HG03064 (cell line): Measurements from ENCODE around the gene KCTD5.

ENCODE experiments used
- ATAC-seq: cut with Tn5 transposase; IDR thresholded peaks from one replicate; pipeline ENCODE4 v1.9.1; 2021; ENCODE audit warnings: low read depth; ENCODE audit not compliant: unreplicated experiment

The KCTD5 gene

DNA sequence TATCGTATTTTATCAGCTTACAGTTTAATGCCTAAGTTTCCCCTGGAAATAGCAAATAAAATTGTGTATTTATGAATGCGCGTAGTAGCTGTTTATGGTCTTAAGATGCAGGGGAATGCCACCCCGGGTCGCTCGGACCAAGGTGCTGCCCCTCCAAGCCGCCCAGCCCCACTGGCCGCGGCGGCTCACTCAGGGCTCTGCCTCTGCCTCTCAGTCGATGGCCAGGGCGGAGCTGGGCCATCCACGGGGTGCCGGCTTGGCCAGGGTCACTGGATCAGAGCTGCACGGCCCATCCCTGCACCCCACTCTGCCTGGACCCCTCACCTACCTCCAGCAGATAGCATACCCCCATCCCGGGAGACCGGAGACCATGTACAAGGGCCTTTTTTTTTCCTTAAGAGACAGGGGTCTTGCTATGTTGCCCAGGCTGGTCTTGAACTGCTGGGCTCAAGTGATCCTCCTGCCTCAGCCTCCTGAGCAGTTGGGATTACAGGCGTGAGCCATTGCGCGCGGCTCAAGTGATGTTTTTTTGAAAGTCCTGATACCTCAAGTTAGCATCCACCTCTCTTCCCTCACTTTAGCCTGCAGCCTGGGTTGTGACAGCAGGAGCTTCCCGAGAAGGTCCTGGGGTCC is 26.7 kb downstream of the KCTD5 start:
- no peak for ATAC-seq

DNA sequence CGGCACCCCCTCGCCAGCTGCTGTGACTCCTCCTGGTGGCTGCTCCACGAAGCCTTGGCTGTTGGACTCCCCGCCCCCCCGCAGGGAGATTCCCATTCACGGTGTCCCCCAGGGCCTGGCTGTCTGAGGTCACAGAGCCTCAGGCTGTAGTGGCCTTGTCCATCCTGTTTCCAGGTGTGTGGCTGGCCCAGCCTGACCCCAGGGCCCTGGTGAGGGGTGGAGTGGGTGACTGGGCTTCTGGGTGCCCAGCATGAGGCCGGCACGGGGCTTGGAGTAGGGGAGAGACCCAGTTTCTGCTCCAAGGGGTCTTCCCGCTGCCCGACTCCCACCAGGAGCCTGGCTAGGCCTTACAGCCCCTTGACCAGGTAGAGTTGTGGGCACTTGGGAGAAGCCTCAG is 27.3 kb downstream of the KCTD5 start:
- no peak for ATAC-seq

DNA sequence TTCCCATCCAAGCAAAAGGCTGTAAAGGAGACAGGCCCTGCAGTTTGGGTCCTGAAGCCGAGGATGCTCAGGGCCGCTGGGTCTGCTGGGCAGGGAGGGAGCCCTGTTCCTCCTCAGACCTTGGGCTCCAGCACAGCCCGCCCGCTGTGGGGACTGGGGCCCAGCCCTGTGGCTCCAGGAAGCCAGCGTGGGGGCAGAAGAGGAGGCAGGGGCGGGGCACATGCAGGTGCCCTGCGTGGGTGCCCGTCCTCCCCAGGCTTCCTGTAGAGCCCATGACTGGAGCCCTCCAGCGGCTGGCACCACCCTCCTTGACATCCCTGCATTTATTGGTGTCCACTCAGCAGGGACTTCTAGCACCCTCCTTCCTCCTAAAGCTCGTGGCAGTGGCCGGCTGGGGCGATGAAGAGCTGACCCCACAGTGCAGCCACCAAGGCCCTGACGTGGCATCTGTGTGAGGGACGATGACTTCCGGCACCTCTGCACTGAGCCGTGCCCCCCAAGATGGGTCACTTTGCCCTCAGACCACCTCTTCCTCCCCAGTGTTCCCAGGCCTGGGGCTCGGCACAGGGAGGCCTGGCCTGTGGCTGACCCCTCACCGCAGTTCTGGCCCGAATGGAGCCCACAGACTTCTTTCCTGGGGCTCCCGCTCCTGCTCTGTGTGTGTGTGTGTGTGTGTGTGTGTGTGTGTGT is 27.8 kb downstream of the KCTD5 start:
- no peak for ATAC-seq

DNA sequence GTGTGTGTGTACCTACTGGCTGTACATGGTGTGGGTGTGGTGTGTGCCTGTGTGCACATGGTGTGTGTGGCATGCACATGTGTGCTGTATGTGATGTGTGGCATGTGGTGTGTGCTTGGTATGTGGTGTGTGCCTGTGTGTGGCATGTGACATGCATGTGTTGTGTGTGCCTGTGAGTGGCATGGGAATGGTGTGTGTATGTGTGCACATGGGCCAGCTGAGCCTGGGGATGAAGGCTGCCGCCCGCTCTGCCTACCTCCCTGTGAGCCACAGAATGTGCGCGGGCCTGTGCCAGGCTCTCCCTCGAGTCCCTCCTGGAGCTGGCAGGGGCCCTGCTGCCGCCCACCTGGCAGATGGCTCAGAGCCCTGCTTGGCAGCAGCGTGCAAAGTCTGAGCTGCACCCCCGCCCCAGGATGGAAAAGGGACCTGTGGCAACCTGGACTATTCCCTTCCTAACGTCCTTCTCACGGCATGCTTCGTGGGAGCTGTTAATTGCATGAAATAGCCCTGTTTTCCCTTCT is 28.4 kb downstream of the KCTD5 start:
- ATAC-seq, result no peak

DNA sequence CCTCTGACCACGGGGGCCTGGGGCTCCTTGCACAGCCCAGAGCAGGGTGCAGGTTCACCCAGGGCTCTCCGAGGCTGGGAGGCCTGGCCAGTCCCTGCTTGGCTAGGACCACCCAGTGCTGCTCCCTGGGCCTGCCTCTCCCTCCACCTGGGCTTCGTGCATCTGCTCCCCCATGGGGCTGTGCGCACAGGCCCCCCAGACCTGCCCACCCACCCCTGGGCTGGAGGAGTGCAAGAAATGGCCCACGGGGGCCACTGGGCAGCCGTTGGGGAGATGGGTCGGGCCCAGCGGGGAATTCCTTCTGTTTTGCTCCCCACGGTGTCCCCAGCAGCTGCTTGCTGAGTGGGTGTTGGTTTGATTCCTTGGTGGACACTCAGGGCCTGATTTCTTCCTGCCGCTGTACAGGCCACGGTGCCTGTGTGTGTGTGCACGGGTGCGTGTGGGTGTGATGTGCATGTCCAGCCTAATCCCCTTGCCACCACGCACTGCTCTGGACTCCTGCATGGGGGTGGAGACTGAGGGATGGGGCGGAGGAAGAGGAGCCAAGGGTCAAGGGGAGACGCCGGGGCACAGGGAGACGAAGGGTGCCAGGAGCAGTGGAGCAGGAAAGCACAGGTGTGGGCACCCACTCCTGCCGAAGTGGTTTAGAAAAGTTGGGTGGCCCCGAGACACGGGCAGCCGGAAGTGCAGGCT is 29.2 kb downstream of the KCTD5 start:
- no peak for ATAC-seq

DNA sequence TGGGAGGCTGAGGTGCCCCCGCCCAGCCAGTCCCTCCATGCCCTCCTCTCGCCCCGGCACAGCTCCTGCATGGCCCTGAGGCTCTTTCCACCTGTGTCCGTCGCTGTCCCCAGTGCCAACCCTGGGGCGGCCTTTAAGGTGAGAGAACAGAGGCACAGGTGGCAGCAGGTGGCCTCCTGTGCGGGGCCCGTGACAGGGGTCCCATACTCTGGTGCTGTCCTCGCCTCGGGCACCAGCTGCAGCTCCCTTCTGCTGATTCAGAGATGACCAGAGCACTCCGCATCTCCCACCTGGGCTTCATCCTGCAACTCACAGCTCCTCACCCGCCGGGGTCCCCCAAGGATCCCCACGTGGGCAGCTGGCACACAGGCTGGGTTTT is 29.7 kb downstream of the KCTD5 start:
- ATAC-seq, result no peak

DNA sequence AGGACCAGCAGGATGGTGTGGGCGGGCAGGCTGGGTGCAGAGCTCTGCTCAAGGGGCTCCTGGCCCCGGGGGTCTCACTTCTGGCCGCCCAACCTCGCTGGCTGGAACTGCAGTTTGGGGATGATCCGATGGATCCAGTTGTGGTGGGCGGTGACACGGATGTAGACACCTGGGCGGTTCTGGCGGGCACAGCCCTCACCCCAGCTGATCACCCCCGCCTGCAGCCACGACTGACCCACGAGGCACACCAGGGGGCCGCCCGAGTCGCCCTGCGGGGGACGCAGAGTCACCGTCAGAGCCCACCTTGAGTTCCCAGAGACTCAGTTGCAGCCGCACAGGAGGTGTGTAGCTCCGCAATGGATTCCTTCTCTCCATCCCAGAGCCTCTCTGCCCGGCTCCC is 30.2 kb downstream of the KCTD5 start:
- no peak for ATAC-seq

DNA sequence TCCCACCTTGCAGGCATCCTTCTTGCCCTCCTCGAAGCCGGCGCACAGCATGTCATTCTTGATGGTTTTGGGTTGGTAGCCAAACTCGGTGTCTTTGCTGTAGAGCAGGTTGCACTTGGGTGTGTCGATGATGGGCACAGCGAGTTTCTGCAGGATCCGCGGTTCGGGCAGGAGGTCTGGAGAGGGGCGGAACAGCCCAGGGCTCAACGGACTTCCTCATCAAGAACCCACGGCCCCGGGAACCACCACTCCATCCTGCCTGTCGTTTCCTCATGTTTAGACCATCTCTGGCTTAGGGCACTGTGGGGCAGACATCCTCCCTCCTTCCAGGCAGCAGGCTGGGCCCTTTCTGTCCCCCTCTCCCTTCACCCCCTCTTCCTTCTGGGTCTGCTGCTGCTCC is 31.2 kb downstream of the KCTD5 start:
- ATAC-seq, result no peak

DNA sequence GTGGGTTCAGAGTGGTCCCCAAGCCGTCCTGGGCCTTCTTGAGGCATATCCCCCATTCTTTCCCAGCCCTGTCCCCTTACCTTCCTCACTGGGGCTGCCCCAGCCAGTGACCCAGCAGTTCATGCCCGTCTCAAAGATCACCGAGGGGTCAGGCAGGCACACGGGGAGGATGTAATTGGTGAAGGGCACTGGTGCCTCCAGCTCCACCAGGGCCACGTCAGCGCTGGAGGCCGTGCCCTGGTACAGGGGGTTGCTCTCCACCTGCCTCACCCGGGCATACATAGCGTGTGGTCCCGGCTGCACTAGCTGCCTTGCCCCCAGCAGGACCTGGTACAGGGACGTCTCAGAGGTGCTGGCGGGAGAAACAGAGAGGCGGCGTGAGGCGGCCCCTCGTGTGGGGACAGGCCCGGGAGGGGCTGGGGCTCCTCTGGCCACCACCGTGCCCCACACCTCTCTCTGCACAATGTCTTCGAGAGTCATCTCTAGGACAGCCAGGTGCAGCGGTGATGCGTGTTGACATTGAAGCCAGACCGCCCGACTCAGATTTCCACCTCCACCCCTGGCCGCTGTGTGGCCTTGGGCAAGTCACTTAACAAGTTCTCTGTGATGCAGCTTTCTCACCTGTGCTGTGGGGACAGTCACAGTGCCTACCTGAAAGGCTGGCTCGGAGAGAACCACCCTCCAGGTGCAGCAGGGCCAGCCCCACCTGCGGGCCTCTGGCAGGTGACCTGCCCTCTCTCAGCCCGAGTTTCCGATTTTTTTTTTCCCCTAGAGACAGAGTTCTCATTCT is 31.9 kb downstream of the KCTD5 start:
- no peak for ATAC-seq

DNA sequence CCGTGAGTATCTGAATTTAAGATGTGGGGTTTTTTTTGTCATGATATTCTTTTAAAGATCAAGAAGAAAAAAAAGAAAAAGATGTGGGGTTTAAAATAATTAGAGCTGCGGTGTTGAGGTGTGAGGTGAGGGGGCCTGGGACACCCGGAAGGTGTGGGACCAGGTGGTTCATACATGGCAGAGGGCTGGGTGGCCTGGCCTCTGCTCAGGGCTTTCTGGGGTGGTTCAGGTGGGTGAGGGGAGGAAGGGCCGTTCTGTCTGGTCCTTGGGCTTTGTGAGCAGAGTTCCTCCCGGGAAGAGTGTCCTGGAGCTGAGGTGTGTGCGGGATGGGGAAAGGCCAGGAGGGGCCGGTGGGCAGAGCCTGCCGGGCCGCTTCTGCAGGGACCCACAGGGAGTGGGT is 32.7 kb downstream of the KCTD5 start:
- ATAC-seq, result no peak

DNA sequence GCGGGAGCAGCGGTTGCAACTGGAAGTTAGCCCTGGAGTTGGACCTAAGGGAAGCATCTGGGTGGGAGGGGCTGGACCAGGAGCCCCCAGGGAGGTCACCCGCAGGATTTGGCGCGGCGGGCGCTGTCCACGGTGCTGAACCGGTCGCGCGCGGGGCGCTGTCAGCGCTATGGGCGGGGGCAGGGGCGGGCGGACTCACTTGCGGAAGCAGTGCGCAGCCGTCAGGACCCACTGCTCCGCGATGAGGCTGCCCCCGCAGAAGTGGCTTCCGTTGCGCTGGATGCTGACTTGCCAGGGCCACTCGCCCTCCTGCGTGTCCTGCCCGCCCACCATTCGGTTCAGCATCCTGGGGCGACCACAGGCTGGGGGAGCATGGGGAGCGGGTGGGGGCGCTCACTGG is 33.2 kb downstream of the KCTD5 start:
- ATAC-seq, result no peak

DNA sequence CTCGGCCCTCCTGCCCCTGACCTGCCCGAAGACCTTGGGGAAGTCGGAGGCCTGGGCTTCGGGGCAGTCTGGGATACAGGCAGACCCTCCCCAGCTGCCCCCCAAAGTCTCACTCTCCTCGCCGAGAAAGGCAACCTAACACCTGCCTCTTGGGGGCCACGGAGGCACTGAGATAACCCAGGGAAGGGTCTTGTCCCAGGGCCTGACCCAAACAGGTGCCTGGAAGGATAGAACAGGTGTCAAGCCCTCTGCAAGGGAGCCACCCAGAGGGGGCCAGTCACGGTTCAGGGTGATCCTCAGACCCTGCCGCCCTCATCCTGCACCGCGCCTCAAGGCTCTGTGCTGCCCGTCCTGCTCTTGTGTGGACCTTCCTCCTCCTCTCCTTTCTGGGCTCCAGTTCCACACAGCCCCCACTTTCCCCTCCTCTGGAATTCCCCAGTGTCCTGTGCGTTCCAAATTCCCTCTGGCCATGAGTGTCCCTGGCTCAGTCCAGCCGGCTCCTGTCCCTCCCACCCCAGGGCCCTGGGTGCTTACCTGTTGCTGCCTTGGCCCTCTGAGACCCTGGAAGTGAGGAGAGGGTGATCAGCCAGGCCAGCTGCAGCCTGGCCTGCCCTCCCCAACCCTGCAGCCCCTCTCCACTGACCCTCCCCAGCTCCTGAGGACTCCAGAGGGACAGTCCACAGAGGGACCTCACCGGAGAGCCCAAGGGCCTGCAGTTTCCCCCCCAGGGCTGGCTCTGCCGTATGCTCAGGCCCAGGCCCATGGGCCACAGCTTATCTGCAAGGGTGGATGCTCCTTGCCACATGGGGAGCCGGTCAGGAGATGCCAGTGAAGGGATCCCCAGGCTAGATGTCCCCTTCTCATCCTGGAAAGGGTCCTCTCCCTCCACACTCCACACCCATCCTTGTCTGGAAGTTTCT is 33.9 kb downstream of the KCTD5 start:
- no peak for ATAC-seq

DNA sequence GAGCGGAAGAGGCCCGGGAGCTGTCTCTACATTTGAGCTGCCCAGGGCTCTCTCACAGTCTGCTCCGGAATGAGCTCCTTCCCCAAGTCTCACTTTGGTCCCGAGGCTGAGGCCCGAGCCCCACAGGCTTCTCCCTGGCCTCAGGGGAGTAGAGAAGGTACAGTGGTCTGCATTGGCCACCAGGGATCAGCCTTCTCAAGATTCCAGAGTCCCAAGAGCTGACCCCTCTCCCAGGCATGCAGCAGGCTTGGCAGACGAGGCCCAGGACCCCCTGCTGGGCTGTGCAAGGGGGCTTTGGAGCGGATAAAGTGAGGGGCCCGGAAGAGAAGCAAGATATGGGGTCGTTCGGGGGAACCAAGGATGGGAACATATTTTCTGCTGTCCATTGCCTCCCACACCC is 34.6 kb downstream of the KCTD5 start:
- no peak for ATAC-seq

DNA sequence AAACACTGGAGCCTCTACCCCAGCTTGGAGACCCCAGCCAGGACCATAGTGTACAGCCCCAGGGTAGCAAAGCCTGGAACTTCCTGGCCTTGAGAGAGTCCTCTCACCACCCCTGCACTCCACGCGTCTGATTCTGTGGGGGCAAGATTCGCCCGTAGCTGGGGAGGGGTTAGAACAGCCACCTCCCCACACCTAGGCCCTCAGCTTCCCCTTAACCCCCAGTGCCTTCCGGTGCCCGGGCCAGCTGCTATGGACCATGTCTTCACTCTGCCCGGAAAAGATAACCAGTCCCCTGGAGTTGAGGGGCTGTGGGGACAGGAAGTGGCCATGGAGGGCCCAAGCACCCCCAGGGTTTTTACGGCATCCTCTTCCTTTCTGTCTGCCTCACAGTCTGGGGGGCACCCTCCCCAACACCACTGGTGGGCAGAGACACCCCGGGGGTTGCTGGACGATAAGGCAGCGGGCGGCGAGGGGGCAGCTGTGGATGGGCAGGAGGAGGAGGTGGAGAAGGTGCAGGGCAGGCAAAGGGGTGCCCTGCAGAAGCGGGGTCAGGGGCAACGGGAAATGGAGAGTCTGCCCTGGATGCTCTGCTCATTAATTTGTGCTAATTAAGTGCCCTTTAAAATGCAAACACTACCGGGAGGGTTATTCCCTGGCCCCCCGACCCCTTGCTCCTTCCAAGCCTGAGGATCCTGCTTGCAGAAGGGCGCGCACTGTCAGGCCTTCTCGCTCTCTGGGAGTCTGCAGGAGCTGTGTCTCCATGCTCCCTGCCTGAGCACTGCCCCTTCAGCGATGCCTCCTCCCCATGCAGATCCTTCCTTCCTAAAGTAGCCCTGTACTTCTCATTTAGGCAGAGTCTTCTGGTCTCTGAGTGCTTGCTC is 35.3 kb downstream of the KCTD5 start:
- no peak for ATAC-seq

DNA sequence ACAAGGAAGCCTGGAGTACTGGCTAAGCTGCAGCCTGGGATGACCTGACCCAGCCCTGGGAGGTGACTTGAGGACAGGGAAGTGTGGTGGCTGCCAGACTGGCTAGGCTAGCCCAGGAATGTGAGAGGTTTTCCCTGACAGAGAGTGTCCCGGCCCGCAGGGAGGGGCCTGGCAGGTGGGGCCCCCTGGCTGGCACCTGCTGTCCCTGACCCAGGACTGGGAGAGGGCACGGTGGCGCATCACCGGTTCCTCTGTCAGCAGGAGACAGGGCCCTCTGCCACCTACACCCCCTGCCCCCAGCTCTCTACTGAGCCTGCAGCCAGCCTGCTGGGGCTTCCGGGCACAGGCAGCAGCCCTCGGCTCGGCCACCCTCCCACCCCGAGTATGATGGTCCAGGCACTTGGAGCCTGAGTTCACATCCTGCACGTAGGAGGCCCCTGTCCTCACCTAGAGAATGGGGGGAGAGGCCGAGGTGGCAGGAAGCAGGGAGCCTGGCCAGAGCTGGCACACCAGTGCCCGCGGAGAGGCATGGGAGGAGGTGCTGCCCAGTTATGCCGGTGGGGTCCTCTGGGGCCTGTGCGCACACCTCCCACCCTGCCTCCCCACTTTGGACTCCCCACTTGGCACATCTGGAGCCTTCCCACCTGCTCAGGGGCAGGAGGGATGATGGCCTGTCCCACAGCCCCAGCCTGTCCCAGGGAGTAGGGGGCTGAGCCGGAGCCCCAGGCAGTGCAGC is 37.2 kb downstream of the KCTD5 start:
- ATAC-seq, result no peak

DNA sequence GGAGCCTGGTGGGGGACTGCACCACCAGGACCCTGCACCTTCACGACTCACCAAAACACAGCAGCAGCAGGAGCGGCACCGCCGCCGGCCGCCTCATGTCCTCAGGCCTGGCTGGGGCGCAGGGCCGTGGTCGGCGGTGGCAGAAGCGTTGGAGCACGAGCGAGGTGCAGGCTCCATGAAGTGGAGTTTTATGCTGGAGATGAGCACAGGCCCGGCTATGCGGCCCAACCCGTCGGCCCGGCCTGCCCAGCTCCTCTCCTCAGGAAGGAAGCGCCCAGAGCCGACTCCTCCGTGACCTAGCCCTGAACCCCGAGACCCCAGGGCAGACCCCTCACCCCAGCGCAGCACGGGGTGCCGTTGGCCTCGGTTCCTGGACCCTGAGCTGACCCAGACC is 37.7 kb downstream of the KCTD5 start, which contains the start of gene PRSS27:
Gene PRSS27 (minus strand): TSS at position 161 of the 394 bp plus-strand sequence. CDS start 64 bp downstream, at position 97.
- no peak for ATAC-seq

DNA sequence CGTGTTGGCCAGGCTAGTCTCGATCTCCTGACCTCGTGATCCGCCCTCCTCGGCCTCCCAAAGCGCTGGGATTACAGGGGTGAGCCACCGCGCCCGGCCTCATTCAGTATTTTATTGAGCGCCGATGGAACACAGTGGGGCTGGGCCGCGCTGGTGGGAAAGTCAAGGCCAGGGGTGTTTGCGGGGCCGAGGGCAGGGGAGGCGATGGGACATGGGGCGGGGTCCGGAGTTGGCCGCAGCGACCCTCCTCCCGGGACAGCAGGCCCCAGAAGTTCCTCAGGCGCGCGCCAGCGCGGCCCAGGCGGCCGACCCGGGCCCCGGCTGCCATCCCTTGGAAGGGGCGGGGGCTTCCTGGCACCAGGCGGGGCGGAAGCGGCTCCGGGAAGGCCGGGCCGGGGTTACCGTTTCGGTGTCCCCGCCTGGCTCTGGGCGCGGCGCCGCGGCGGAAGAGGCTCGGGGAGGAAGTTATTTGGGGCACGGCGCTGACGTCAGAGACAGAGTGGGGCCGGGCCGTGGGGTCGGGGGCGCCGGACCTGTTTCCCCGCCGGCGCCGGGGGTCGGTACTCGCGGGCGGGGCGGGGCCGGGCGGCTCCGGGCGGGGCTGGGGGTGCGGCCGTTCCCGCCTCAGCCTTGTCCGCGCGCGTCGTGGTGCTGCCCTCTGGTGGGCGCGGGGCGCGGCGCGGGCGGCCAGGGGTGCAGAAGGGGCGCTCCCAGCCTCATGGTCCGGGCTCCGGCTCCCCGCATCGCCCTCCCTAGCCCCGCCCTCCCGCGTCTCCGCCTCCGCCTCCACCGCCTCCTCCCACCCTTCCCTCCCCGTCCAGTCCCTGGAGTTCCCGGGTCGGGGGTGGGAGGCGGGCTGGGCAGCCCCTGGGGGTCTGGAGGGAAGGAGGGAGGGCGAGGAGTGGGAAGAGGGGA is 38.7 kb downstream of the KCTD5 start:
- peak; percentile 73 for ATAC-seq
